LNCaP clone FGC (cell line): ENCODE measurements around the gene SKI.

Experiments used
- DNase-seq: peaks from one replicate; pipeline ENCODE4 v3.0.0-alpha.2; 2011; ENCODE audit warnings: low read depth
- H3K4me3 ChIP-seq: 2 replicates; pipeline ENCODE4 v1.5.1; 2011; ENCODE audit warnings: mild to moderate bottlenecking, low read depth, low read length, control low read depth
- TF ChIP-seq, protein P1 (sequence below): IDR thresholded peaks from 2 replicates; pipeline ENCODE4 v1.5.1; 2012; ENCODE audit warnings: mild to moderate bottlenecking; ENCODE audit not compliant: control insufficient read depth, insufficient read depth; ENCODE audit errors: extremely low read depth

The SKI gene

GRCh38 chr1:2317230-2318065 is 89.3 kb downstream of the SKI start:
- H3K4me3 ChIP-seq = no peak overlapping the region
- TF ChIP-seq, protein P1, sequence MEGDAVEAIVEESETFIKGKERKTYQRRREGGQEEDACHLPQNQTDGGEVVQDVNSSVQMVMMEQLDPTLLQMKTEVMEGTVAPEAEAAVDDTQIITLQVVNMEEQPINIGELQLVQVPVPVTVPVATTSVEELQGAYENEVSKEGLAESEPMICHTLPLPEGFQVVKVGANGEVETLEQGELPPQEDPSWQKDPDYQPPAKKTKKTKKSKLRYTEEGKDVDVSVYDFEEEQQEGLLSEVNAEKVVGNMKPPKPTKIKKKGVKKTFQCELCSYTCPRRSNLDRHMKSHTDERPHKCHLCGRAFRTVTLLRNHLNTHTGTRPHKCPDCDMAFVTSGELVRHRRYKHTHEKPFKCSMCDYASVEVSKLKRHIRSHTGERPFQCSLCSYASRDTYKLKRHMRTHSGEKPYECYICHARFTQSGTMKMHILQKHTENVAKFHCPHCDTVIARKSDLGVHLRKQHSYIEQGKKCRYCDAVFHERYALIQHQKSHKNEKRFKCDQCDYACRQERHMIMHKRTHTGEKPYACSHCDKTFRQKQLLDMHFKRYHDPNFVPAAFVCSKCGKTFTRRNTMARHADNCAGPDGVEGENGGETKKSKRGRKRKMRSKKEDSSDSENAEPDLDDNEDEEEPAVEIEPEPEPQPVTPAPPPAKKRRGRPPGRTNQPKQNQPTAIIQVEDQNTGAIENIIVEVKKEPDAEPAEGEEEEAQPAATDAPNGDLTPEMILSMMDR = no peak
- no peak for DNase-seq

DNA sequence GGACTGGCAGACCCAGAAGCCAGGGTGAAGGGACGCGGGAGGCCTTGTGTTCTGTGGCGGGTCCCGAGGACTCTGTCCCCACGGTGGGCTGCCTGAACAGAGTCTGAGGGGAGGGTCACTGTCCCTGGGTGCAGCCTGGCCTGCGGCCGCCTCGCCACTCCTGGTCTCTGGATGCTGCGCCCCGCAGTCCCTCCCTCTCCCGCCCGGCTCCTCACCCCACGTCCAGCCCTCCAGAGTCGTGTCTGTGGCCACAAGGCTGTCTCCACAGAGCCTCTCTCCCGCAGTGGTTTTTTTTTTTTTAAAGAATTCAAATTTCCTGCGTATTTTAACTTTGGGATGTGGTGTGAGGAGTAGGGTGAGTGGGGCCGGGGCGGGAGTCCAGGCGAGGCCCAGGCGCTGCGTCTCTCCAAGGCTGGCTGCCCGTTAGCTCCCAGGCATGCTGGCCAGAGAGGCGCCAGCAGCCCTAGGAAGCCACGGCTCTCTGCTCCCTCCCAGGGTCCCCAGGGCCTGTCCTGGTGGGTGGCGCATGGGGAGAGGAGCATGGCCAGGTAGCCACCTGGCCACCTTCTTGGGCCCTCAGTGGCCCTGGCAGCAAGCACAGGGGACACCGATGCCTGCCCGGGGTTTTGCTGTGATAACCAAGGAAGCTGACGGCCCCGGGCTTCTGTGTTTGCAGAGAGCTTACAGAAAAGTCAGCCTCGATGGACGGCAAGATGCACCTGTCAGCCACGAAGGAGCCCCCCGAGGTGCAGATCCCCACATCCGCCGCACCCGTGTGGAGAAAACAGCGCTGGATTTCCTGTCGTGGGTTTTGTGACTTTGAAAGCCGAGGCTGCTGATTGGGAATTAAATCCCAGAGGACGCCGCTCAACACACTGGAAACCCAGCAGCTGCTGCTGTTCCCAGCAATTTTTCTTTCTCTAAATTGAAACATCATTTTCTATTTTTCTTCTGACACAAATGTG is 90.5 kb downstream of the SKI start:
- TF ChIP-seq, protein P1 = no peak
- H3K4me3 ChIP-seq = no peak overlapping the region
- no peak for DNase-seq

GRCh38 chr1:2319291-2319690 is 91.2 kb downstream of the SKI start:
- H3K4me3 ChIP-seq = no peak overlapping the region
- TF ChIP-seq, protein P1 = no peak
- no peak for DNase-seq

DNA sequence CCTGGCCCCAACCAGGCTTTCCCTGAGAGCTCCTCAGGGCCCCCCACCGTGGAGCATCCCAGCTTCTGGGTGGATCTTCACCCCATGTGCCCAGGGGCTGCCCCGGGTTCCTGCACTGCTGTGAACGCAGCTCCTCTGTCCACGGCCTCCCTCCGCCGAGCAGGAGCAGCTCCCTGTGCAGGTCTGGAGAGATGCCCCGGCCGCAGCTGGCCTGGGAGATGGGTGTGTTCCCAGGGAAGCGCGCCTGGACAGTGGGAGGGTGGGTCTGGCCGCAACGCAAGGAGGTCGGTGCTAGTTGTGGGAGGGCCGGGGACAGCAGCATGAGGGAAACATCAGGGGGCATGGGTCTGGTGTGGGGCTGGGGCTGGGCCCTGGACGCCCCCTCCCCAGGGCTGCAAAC is 91.9 kb downstream of the SKI start:
- no peak overlapping the region for H3K4me3 ChIP-seq
- TF ChIP-seq, protein P1 = no peak
- DNase-seq = no peak

DNA sequence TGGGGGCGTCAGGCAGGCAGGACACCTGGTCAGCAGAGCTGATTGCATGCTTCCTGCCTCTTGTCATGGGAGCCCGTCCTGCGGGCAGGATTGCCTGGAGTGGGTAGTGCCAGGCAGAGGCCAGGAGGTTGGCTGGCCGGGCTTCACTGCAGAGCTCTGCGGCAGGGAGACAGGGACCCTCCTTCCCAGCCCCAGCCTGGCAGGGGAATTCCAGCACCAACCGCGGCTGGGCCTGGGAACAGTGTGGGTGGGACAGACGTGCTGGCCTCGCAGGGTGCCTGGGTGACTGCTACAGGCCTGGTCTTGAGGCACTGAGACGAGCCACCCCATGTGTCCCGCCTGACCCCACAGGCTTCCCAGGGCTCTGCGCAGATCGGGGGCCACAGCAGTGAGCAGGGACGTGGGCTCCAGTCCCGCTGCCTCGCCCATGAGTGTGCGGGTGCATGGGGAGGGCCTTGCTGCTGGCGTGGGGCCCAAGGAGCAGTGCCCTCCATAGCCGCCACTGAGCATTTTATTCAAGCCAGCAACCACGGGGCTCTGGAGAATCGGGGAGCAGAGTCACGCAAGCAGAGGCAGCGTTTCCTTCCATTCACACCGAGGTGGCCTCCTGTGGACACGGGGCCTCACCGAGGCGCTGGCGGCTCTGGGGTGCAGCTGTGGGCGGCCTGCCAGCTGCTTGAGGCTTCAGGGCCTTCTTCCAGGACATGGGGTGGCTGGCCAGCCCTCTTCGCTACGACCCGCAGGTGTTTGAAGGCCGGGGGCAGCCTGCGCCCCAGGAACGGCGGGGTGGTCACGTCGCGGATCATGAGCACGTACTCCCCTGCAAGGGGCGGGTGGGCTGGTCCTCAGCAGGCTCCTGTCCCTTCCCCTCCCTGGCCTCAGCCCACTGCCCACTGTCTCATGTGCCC is 92.9 kb downstream of the SKI start:
- no peak for DNase-seq
- TF ChIP-seq, protein P1 = no peak

GRCh38 chr1:2322065-2322571 is 94.0 kb downstream of the SKI start:
- DNase-seq = no peak
- TF ChIP-seq, protein P1 = no peak
- no peak overlapping the region for H3K4me3 ChIP-seq

More for the DNA sequence above, 92.9 kb downstream of the SKI start:
- no peak overlapping the region for H3K4me3 ChIP-seq
